NCI-H146 treated with DMSO at 0.1 percent for 48 hours (cell line): Measurements from ENCODE around the gene SLC25A25.
"Not testable (repeated sequence)": the region's sequence is repeated elsewhere in the genome, so short reads cannot be mapped to it uniquely, and the experiment has no call there.

ENCODE experiments used
- DNase-seq: peaks from one replicate; lab custom pipeline; 2025; ENCODE audit not compliant: unreplicated experiment; lab: John Stamatoyannopoulos, UW

SLC25A25 gene

GRCh38 chr9:128067645-128068385, at the start of gene SLC25A25:
SLC25A25 (plus strand) TSS chr9:128068232; CDS start chr9:128068320, 88 bp downstream.
- DNase-seq, result peak; percentile 95

GRCh38 chr9:128020692-128021091, 47.3 kb upstream of the SLC25A25 start:
- DNase-seq, result no peak

GRCh38 chr9:128021098-128021497, 46.9 kb upstream of the SLC25A25 start:
- no peak for DNase-seq

GRCh38 chr9:128022886-128023285, 45.1 kb upstream of the SLC25A25 start:
- DNase-seq, result no peak

- DNase-seq, result not testable (repeated sequence)
These were observed 44.4 kb upstream of the SLC25A25 start for GRCh38 chr9:128023671-128024070.

GRCh38 chr9:128024761-128025308, 43.2 kb upstream of the SLC25A25 start:
- no peak for DNase-seq

- DNase-seq, result no peak
These were observed 42.3 kb upstream of the SLC25A25 start for GRCh38 chr9:128025736-128026135.

GRCh38 chr9:128026255-128026772, 41.7 kb upstream of the SLC25A25 start:
- DNase-seq, result no peak

- no peak for DNase-seq
These were observed 41.1 kb upstream of the SLC25A25 start for GRCh38 chr9:128026773-128027541.

- no peak for DNase-seq
These were observed 40.3 kb upstream of the SLC25A25 start for GRCh38 chr9:128027705-128028104.

GRCh38 chr9:128033609-128034008, 34.4 kb upstream of the SLC25A25 start:
- no peak for DNase-seq

GRCh38 chr9:128034821-128035652, 33.0 kb upstream of the SLC25A25 start:
- DNase-seq, result peak; percentile 48

- not testable (repeated sequence) for DNase-seq
These were observed 31.5 kb upstream of the SLC25A25 start for GRCh38 chr9:128036522-128036921.

GRCh38 chr9:128040783-128041182, 27.2 kb upstream of the SLC25A25 start:
- not testable (repeated sequence) for DNase-seq

GRCh38 chr9:128042043-128042442, 26.0 kb upstream of the SLC25A25 start:
- no peak for DNase-seq

- DNase-seq, result no peak
These were observed 24.6 kb upstream of the SLC25A25 start for GRCh38 chr9:128043467-128043868.

- not testable (repeated sequence) for DNase-seq
These were observed 22.6 kb upstream of the SLC25A25 start for GRCh38 chr9:128045409-128045808.

- DNase-seq, result no peak
These were observed 22.2 kb upstream of the SLC25A25 start for GRCh38 chr9:128045831-128046230.

GRCh38 chr9:128047231-128047630, 20.8 kb upstream of the SLC25A25 start:
- no peak for DNase-seq

- DNase-seq, result no peak
These were observed 19.4 kb upstream of the SLC25A25 start for GRCh38 chr9:128048663-128049062.

GRCh38 chr9:128049843-128050242, 18.2 kb upstream of the SLC25A25 start:
- no peak for DNase-seq
